AG04450 (cell line): ENCODE measurements around the gene ABCB10. TPM values are rescaled to one million over a fixed set of nuclear protein-coding genes. Genes with fewer than 3 reads are reported as not detected.

Experiments
- CTCF ChIA-PET: fragments of 300-600, 350-600 bp; formaldehyde crosslinking; extraction: SDS; loops from one replicate; lab custom pipeline; 2022; ENCODE audit warnings: antibody characterized with exemption, inconsistent platforms; lab: Charles Lee
- POLR2A ChIA-PET: fragments of 350-600 bp; formaldehyde crosslinking; extraction: SDS; loops from one replicate; lab custom pipeline; 2021; ENCODE audit warnings: antibody characterized with exemption, inconsistent platforms; lab: Yijun Ruan, JAX
- DNase-seq: peaks from one replicate; pipeline ENCODE4 v3.0.0-alpha.2; 2011; ENCODE audit warnings: low read depth, low spot score
- H3K27ac ChIP-seq: one replicate; pipeline ENCODE4 v1.5.1; 2012; ENCODE audit warnings: low read depth, low read length, control low read depth
- H3K27me3 ChIP-seq: one replicate; pipeline ENCODE4 v1.6.0; 2012; ENCODE audit warnings: low read length; ENCODE audit not compliant: control insufficient read depth, insufficient read depth
- H3K4me3 ChIP-seq: 2 replicates; pipeline ENCODE4 v1.5.1; 2011; ENCODE audit warnings: mild to moderate bottlenecking, low read depth, low read length, control low read depth
- H3K9me3 ChIP-seq: 2 replicates; pipeline ENCODE4 v1.5.1; 2012; ENCODE audit warnings: low read length; ENCODE audit not compliant: control insufficient read depth, insufficient read depth
- CTCF ChIP-seq: IDR thresholded peaks from 2 replicates; pipeline ENCODE4 v1.5.1; 2011; ENCODE audit warnings: low read depth, low read length, control low read depth, inconsistent platforms
- polyA plus RNA-seq: library from polyadenylated mRNA; depleted of rRNA; stranded (reverse); fragments of >200 nt; gene quantifications from 2 replicates; pipeline ENCODE4 v1.2.3, GENCODE V29; 2011

Gene ABCB10
- polyA plus RNA-seq, 1 experiment: 10.3 TPM

- Histone ChIP-seq H3K4me3 (no peak overlapping the region), H3K27me3 (no peaks in the 10 kb centered on the region), H3K9me3 (no peaks in the 10 kb centered on the region), H3K27ac (no peak overlapping the region)
- ChIA-PET CTCF (interaction anchor here (0.7 to 3.3 kb wide), 3 partner anchors 12 to 19 kb away, joined by 3 to 10 read pairs (median 5); no protein-coding TSS in a partner anchor), POLR2A (no interaction called here)
- no peak for TF ChIP-seq CTCF
- no peak for DNase-seq
These were observed 62.7 kb downstream of the ABCB10 start for GRCh38 chr1:229495782-229496181.

DNA sequence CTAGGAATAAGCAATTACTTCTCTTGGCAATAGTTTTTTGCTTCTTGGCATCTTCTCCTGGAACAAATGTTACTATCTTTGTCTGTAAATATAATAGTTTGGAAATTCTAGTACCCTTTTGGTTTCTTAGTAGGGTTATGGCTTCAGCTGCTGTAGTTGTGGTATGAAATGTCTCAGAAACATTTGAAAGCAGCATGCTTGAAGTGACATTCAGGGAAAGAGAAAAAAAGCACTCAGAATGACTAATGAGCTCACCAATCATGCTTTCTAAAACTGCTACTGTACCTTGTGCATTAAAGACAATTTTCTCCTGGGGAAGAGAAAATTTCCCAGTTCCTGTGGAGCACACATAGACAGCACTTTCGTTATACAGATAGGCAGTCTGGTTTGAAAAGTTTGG, 71.3 kb downstream of the ABCB10 start:
- H3K9me3 ChIP-seq: no peaks in the 10 kb centered on the region
- no peak for TF ChIP-seq CTCF
- DNase-seq: no peak
- no peak overlapping the region for H3K27ac ChIP-seq
- CTCF ChIA-PET: interaction anchor here (0.7 to 8.8 kb wide), 2 partner anchors 50 to 231 kb away, joined by 4 to 207 read pairs; no protein-coding TSS in a partner anchor
- H3K27me3 ChIP-seq: no peaks in the 10 kb centered on the region
- H3K4me3 ChIP-seq: no peak overlapping the region
- POLR2A ChIA-PET: no interaction called here

- no peak for DNase-seq
- POLR2A ChIA-PET: no interaction called here
- Histone ChIP-seq H3K27ac (no peak overlapping the region), H3K4me3 (no peak overlapping the region), H3K27me3 (no peaks in the 10 kb centered on the region), H3K9me3 (no peaks in the 10 kb centered on the region)
- CTCF ChIA-PET: interaction anchor here (8.8 kb wide), 1 partner anchor 229 kb away, joined by 207 read pairs; no protein-coding TSS in a partner anchor
- no peak for TF ChIP-seq CTCF
These were observed 73.2 kb downstream of the ABCB10 start for GRCh38 chr1:229485318-229485717.

- POLR2A ChIA-PET: interaction anchor here (0.8 kb wide), 1 partner anchor 25 kb away, joined by 5 read pairs; the partner anchor contains the start of gene NUP133
These were observed 76.0 kb downstream of the ABCB10 start for GRCh38 chr1:229482511-229482910.

More at GRCh38 chr1:229482511-229482910, 76.0 kb downstream of the ABCB10 start:
- Histone ChIP-seq H3K9me3 (no peaks in the 10 kb centered on the region), H3K27ac (no peak overlapping the region), H3K27me3 (no peaks in the 10 kb centered on the region), H3K4me3 (no peak overlapping the region)
- CTCF ChIA-PET: interaction anchor here (0.5 to 8.8 kb wide), 41 partner anchors 9 to 818 kb away, joined by 3 to 207 read pairs (median 5); no protein-coding TSS in a partner anchor
- TF ChIP-seq CTCF: no peak
- no peak for DNase-seq
